PFSK-1 (cell line): ENCODE measurements around the gene LCNL1.

Source experiments
- FOXP2 ChIP-seq: optimal IDR thresholded peaks from 2 replicates; pipeline ENCODE3; 2011; ENCODE audit warnings: borderline replicate concordance, control low read depth, inconsistent platforms; ENCODE audit not compliant: insufficient read depth; ENCODE audit errors: extremely low read length, extremely low read depth
- POLR2AphosphoS5 ChIP-seq: IDR thresholded peaks from 2 replicates; pipeline ENCODE4 v1.6.1; 2012; ENCODE audit warnings: low read depth, mild to moderate bottlenecking, control low read depth, low read length, moderate library complexity
- SIN3A ChIP-seq: IDR thresholded peaks from 2 replicates; pipeline ENCODE4 v1.6.1; 2012; ENCODE audit warnings: mild to moderate bottlenecking, low read length, moderate library complexity, borderline replicate concordance; ENCODE audit not compliant: insufficient read depth
- TAF1 ChIP-seq: IDR thresholded peaks from 2 replicates; pipeline ENCODE4 v1.6.1; 2012; ENCODE audit warnings: low read length, control low read depth, borderline replicate concordance; ENCODE audit not compliant: insufficient read depth
- TF ChIP-seq, protein P1 (sequence below), 2 experiments: IDR thresholded peaks; 2 replicates each; pipeline versions ENCODE4 v1.6.1 to v1.8.0; 2011 to 2012; ENCODE audit warnings: low read depth in 2 of 2, low read length in 2 of 2, control low read depth in 1 of 2, inconsistent platforms in 1 of 2, mild to moderate bottlenecking in 1 of 2, moderate library complexity in 1 of 2; ENCODE audit not compliant: insufficient read depth in 1 of 2

Gene LCNL1

DNA sequence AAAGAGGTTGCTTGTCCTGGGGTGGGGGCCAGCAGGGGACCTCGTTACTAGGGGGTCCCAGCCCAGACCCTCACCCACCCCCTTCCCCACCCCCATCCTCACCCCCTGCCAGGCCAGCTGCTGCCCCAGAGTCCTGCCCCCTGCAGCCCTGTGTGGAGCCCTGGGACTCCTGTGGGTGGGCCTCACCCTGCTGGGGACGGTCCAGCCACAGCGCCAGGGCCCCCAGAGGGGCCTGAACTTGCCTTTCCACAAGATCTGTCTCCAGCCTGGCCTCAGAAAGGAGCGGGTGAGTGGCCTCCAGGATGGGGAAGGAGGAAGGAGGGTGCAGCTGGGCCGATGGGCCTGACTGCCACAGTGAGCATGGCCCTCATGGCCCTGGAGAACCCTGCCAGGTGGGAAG lies 13.0 kb upstream of the LCNL1 start:
- TF ChIP-seq SIN3A, result no peak
- TF ChIP-seq, protein P1, sequence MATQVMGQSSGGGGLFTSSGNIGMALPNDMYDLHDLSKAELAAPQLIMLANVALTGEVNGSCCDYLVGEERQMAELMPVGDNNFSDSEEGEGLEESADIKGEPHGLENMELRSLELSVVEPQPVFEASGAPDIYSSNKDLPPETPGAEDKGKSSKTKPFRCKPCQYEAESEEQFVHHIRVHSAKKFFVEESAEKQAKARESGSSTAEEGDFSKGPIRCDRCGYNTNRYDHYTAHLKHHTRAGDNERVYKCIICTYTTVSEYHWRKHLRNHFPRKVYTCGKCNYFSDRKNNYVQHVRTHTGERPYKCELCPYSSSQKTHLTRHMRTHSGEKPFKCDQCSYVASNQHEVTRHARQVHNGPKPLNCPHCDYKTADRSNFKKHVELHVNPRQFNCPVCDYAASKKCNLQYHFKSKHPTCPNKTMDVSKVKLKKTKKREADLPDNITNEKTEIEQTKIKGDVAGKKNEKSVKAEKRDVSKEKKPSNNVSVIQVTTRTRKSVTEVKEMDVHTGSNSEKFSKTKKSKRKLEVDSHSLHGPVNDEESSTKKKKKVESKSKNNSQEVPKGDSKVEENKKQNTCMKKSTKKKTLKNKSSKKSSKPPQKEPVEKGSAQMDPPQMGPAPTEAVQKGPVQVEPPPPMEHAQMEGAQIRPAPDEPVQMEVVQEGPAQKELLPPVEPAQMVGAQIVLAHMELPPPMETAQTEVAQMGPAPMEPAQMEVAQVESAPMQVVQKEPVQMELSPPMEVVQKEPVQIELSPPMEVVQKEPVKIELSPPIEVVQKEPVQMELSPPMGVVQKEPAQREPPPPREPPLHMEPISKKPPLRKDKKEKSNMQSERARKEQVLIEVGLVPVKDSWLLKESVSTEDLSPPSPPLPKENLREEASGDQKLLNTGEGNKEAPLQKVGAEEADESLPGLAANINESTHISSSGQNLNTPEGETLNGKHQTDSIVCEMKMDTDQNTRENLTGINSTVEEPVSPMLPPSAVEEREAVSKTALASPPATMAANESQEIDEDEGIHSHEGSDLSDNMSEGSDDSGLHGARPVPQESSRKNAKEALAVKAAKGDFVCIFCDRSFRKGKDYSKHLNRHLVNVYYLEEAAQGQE (IDR thresholded peaks at IDR 0.05; ENCODE audit: insufficient read depth in 1 of 2, low read depth in 2 of 2, low read length in 2 of 2), result no peak
- no peak for TF ChIP-seq POLR2AphosphoS5
- TF ChIP-seq FOXP2, result no peak
- TF ChIP-seq TAF1, result no peak

DNA sequence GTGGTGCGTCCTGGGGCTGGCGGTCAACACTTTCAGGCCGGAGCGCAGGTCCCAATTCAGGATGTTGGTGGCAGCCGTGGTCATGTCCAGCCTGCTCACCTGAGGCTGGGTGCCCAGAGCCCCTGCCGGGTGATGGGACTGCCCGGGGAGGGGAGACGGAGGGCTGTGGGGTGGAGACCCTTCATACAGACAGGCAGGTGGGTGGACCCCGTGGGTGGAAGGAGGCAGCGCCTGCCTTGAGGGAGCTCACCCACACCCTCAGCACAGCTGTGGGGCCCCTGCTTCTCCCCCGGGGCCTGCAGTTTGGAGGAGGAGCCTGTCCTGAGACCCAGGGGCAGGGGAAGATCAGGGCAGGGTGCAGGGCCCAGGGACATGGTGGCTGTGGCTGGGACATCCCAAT lies 12.4 kb upstream of the LCNL1 start:
- TF ChIP-seq SIN3A (no peak), POLR2AphosphoS5 (no peak), FOXP2 (no peak), TAF1 (no peak)
- TF ChIP-seq, protein P1 (IDR thresholded peaks at IDR 0.05; ENCODE audit: insufficient read depth in 1 of 2, low read depth in 2 of 2, low read length in 2 of 2), result no peak

DNA sequence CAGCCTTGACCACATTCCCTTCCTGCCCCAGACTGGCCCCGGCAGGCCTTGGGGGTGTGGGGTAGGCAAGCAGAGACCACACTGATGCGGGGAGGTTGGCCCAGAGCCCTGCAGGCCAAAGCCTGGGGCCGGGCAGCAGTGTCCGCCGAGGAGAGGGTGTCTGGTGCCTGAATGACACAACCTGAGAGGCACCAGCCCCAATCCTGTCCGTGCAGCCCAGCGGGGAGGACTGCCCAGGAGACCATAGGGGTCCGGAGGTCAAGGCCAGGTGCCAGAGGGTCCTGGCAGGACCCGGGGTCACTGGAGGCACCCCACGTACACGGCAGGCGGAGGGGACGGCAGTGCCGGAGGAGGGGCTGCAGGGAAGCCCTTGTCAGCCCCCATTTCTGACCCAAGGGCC lies 11.0 kb upstream of the LCNL1 start:
- TF ChIP-seq, protein P1 (IDR thresholded peaks at IDR 0.05; ENCODE audit: insufficient read depth in 1 of 2, low read depth in 2 of 2, low read length in 2 of 2), result no peak
- TF ChIP-seq POLR2AphosphoS5, result no peak
- no peak for TF ChIP-seq FOXP2
- no peak for TF ChIP-seq SIN3A
- no peak for TF ChIP-seq TAF1

DNA sequence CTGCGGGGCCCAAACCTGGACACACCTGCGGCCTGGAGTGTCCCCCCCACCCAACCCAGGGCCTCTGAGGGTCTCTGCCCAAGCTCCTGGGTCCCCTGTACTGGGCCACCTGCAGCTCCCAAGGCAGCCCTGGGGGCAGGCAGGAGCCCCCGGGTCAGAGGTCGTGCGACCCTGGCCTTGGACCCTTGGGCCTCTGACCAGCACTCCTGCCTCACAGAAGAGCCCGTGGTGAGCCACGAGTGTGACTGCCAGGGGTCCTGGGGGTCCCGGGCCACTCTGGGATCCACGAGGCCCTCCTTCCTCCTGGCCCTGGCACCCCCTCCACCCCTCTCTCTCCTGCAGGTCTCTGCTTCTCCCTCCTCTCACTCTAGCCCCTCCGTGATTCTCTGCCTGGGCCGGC lies 10.5 kb upstream of the LCNL1 start:
- TF ChIP-seq, protein P1 (IDR thresholded peaks at IDR 0.05; ENCODE audit: insufficient read depth in 1 of 2, low read depth in 2 of 2, low read length in 2 of 2), result no peak
- TF ChIP-seq TAF1, result no peak
- no peak for TF ChIP-seq FOXP2
- TF ChIP-seq SIN3A, result no peak
- no peak for TF ChIP-seq POLR2AphosphoS5

DNA sequence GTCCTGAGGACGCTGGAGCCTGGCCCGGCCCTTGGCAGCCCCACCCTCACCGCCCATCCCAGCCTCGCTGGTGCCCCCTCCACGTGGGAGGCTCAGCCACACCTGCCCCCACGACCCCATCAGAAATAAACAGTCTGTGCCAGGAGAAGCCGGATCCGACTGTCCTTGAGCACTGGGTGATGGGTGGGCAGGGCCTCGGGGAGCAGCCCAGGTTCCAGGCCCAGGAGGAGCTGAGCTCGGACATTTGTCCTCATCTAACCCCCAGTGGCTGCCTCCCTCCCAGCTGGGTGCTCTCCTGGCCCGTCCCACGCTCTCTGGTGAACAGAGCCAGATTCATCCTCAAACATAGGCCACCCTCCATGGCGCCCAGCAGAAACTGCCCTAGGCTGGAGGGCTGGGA lies 10.1 kb upstream of the LCNL1 start:
- TF ChIP-seq TAF1 (no peak), POLR2AphosphoS5 (no peak), SIN3A (no peak), FOXP2 (no peak)
- TF ChIP-seq, protein P1 (IDR thresholded peaks at IDR 0.05; ENCODE audit: insufficient read depth in 1 of 2, low read depth in 2 of 2, low read length in 2 of 2), result no peak
